Measurements from ENCODE around the gene WFDC1.

Gene WFDC1

GRCh38 chr16:84298376-84298899 is 3.8 kb downstream of the WFDC1 start:
- H3K4me3 ChIP-seq (ENCODE audit: low read depth, low read length) = no peak overlapping the region
- TF ChIP-seq, protein P1, sequence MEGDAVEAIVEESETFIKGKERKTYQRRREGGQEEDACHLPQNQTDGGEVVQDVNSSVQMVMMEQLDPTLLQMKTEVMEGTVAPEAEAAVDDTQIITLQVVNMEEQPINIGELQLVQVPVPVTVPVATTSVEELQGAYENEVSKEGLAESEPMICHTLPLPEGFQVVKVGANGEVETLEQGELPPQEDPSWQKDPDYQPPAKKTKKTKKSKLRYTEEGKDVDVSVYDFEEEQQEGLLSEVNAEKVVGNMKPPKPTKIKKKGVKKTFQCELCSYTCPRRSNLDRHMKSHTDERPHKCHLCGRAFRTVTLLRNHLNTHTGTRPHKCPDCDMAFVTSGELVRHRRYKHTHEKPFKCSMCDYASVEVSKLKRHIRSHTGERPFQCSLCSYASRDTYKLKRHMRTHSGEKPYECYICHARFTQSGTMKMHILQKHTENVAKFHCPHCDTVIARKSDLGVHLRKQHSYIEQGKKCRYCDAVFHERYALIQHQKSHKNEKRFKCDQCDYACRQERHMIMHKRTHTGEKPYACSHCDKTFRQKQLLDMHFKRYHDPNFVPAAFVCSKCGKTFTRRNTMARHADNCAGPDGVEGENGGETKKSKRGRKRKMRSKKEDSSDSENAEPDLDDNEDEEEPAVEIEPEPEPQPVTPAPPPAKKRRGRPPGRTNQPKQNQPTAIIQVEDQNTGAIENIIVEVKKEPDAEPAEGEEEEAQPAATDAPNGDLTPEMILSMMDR (conservative IDR thresholded peaks at IDR 0.05; ENCODE audit: low read depth, low read length) = no peak
- no peak for DNase-seq (ENCODE audit: low read depth)

DNA sequence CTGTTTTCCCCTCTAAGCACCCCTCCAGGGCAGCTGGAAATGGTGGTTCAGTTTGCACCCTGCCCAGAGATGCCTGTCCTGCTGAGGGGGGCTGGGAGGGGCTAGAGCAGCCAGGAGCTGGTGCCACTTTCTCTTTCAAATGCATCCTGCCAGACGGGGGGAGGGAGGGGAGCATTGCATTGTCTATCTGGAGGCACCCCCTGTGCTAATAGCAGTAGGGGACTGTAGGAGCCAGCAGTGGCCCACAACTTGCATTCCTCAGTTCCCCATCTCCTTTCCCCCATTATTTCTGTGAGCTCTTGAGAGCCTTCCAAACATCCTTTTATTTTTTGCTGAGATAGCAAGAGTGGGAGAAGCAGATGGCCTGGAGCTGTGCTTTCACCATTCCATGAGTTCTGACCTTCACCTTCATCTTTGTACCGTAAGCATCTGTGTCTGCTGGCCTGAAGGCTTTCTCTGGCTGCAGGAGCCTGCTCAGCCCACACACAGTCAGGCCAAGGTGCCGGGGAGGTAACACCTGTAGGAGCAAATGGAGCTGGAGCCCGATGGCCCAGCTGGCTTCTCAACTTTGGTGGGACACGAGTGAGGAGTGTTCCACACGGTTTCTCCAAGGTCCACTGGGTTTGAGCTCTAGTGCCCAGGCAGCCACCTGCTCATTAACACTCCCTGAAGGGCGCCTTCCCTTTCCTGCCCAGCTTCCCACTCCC is 5.2 kb downstream of the WFDC1 start:
- DNase-seq (ENCODE audit: low read depth) = no peak
- TF ChIP-seq, protein P1 (conservative IDR thresholded peaks at IDR 0.05; ENCODE audit: low read depth, low read length) = no peak

GRCh38 chr16:84302111-84302954 is 7.7 kb downstream of the WFDC1 start:
- no peak overlapping the region for H3K4me3 ChIP-seq (ENCODE audit: low read depth, low read length)
- no peak for DNase-seq (ENCODE audit: low read depth)
- TF ChIP-seq, protein P1 (conservative IDR thresholded peaks at IDR 0.05; ENCODE audit: low read depth, low read length) = no peak

More for the DNA sequence above, 5.2 kb downstream of the WFDC1 start:
- H3K4me3 ChIP-seq (ENCODE audit: low read depth, low read length) = no peak overlapping the region

- DNase-seq (ENCODE audit: low read depth) = no peak
- no peak overlapping the region for H3K4me3 ChIP-seq (ENCODE audit: low read depth, low read length)
- TF ChIP-seq, protein P1 (conservative IDR thresholded peaks at IDR 0.05; ENCODE audit: low read depth, low read length) = no peak
Observed at GRCh38 chr16:84303023-84303422, 8.3 kb downstream of the WFDC1 start.

- DNase-seq (ENCODE audit: low read depth) = no peak
- no peak overlapping the region for H3K4me3 ChIP-seq (ENCODE audit: low read depth, low read length)
- TF ChIP-seq, protein P1 (conservative IDR thresholded peaks at IDR 0.05; ENCODE audit: low read depth, low read length) = no peak
Observed at GRCh38 chr16:84303516-84303915, 8.8 kb downstream of the WFDC1 start.

GRCh38 chr16:84306564-84306963 is 11.9 kb downstream of the WFDC1 start:
- no peak overlapping the region for H3K4me3 ChIP-seq (ENCODE audit: low read depth, low read length)
- TF ChIP-seq, protein P1 (conservative IDR thresholded peaks at IDR 0.05; ENCODE audit: low read depth, low read length) = no peak
- DNase-seq (ENCODE audit: low read depth) = no peak
